Measurements from ENCODE around the gene KCTD3. TPM values are rescaled to one million over a fixed set of nuclear protein-coding genes. Genes with fewer than 3 reads are reported as not detected.

The KCTD3 gene
- total RNA-seq, 1 donor = 48.9 TPM

DNA sequence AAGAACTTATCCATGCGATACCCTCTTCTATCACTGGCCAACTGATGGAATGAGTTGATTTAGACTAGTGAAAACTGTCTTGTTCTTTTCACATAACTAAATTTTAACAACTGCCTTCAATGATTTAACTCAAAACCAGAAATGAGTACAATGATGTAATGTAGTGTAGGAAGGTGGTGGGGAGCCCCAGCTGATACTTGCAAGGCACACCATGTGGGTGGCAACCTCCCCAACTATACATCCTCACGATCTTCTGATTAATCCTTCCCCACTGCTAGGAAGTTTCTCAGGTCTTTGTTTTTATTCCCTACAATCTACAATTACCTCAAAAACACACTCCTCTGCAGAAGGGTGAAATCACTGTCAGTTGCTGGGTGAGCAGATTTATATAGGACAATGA lies 100.7 kb downstream of the KCTD3 start:
- no peak overlapping the region for H3K4me2 ChIP-seq (ENCODE audit: insufficient read depth, low read length)
- DNase-seq (ENCODE audit: insufficient read length, low spot score, missing footprints) = no peak
- H3K79me2 ChIP-seq (ENCODE audit: insufficient read depth, low read length) = no peaks in the 10 kb centered on the region
- TF ChIP-seq CTCF (IDR thresholded peaks at IDR 0.05; ENCODE audit: extremely low read depth, low read depth, low read length) = no peak
- no peak overlapping the region for H2AFZ ChIP-seq (ENCODE audit: low read length)
- H3K4me3 ChIP-seq (ENCODE audit: insufficient read depth, low read length) = no peak overlapping the region
- H4K20me1 ChIP-seq (ENCODE audit: insufficient read depth, low read length) = no peaks in the 10 kb centered on the region
- no peaks in the 10 kb centered on the region for H3K27me3 ChIP-seq (ENCODE audit: insufficient read depth, low read length)
- peaks cover 19% of the 10 kb centered on the region for H3K4me1 ChIP-seq (ENCODE audit: insufficient read depth, low read length)
- no peaks in the 10 kb centered on the region for H3K36me3 ChIP-seq (ENCODE audit: insufficient read depth, low read length)
- no peaks in the 10 kb centered on the region for H3K9me3 ChIP-seq (ENCODE audit: low read depth, low read length)
- H3K27ac ChIP-seq (ENCODE audit: low read depth, low read length) = no peak overlapping the region

DNA sequence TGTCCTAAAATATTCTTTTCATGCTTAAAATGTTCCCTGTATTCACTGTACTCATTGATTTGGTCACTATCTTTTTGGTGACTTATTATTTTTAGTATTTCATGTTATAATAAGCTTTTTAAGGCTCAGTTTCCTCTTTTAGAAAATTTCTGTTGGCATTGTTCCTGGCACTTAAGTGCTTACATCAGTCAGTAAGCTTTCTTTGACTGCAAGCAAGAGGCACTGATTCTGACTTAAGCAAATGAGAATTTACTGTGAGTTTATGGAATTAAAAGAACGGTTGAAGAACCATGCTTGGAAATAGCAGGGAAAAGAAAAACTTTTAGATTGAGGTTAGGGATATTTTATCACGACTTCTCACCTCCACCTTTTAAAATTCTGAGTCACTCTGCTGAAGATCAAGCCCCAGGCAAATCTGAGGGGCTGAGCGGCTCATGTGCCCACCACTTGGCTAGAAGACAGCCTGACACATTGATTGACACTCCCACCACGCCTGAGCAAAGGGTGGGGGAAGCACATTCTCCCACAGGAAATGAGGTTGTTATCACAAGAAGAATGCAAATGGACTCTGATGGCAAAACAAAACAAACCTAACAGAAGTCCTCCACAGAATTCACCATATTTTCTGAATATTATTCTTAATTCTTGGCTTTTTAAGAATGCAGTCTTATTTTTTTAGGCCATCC lies 102.8 kb downstream of the KCTD3 start:
- Histone ChIP-seq H3K4me3 (ENCODE audit: insufficient read depth, low read length) (no peak overlapping the region), H3K36me3 (ENCODE audit: insufficient read depth, low read length) (no peaks in the 10 kb centered on the region), H3K4me2 (ENCODE audit: insufficient read depth, low read length) (no peak overlapping the region), H3K4me1 (ENCODE audit: insufficient read depth, low read length) (peaks cover 17% of the 10 kb centered on the region), H2AFZ (ENCODE audit: low read length) (peak overlapping the region; percentile 58), H3K27ac (ENCODE audit: low read depth, low read length) (no peak overlapping the region), H4K20me1 (ENCODE audit: insufficient read depth, low read length) (no peaks in the 10 kb centered on the region), H3K27me3 (ENCODE audit: insufficient read depth, low read length) (no peaks in the 10 kb centered on the region), H3K79me2 (ENCODE audit: insufficient read depth, low read length) (no peaks in the 10 kb centered on the region), H3K9me3 (ENCODE audit: low read depth, low read length) (no peaks in the 10 kb centered on the region)
- TF ChIP-seq CTCF (IDR thresholded peaks at IDR 0.05; ENCODE audit: extremely low read depth, low read depth, low read length) = no peak
- DNase-seq (ENCODE audit: insufficient read length, low spot score, missing footprints) = no peak

Small RNA genes lying within 50 kb of the gene (small RNA-seq; reads per million reads assigned to genes)
- gene RF00108 = not detected
